ENCODE data around the gene HOMER2. TPM values are rescaled to one million over a fixed set of nuclear protein-coding genes. Genes with fewer than 3 reads are reported as not detected.

HOMER2 gene
- total and polyA plus RNA-seq, 2 experiments from 2014 or later, result 10.8 to 23.9 TPM

DNA sequence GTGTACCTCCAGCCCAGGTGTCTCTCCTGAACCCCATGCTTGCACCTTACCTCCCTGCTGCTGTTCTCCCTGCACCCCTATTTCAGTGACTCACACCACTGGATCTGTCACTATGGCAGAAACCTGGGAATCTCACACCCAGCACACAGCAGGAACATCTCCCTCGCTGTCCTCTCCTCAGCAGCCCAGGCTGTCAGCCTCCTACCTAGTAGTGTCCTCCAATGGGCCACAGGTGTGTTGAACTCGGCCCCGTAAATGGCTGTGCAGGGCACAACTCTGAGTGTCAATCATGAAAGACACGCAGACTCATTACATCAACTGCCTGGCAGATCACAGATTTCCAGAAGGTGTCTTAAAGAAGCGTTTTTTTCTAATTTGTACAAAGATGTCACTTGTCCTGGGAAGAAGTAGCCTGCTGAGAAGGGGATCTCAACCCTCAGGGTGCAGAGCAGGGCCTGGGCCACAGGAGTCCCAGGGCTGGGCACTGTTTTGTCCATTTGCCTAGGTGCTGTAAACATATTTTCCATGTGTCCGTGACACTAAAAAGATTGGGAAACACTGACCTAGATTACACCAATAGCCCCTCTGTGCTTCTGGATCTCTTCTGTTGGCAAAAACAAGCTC lies 33.8 kb downstream of the HOMER2 start:
- no peaks in the 10 kb centered on the region for H3K27me3 ChIP-seq (ENCODE audit: insufficient read depth)
- no peak overlapping the region for H3K4me3 ChIP-seq
- H3K4me1 Mint-ChIP-seq, result no peaks in the 10 kb centered on the region; the same call in 2 of the 3 replicates
- H4K20me1 ChIP-seq (replicated peaks; ENCODE audit: insufficient read depth), result no peaks in the 10 kb centered on the region
- ATAC-seq, result no peak
- no peaks in the 10 kb centered on the region for H3K79me2 ChIP-seq (replicated peaks; ENCODE audit: insufficient read depth)
- no peaks in the 10 kb centered on the region for H3K4me1 ChIP-seq (ENCODE audit: insufficient read depth)
- DNase-seq (ENCODE audit: low spot score), result no peak
- TF ChIP-seq, protein P1, sequence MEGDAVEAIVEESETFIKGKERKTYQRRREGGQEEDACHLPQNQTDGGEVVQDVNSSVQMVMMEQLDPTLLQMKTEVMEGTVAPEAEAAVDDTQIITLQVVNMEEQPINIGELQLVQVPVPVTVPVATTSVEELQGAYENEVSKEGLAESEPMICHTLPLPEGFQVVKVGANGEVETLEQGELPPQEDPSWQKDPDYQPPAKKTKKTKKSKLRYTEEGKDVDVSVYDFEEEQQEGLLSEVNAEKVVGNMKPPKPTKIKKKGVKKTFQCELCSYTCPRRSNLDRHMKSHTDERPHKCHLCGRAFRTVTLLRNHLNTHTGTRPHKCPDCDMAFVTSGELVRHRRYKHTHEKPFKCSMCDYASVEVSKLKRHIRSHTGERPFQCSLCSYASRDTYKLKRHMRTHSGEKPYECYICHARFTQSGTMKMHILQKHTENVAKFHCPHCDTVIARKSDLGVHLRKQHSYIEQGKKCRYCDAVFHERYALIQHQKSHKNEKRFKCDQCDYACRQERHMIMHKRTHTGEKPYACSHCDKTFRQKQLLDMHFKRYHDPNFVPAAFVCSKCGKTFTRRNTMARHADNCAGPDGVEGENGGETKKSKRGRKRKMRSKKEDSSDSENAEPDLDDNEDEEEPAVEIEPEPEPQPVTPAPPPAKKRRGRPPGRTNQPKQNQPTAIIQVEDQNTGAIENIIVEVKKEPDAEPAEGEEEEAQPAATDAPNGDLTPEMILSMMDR (conservative IDR thresholded peaks at IDR 0.05; ENCODE audit: low read depth in 2 of 2), result no peak
- no peak for TF ChIP-seq ZNF114 (CRISPR knock-in tag; IDR thresholded peaks at IDR 0.05)
- TF ChIP-seq CREB1 (CRISPR knock-in tag; IDR thresholded peaks at IDR 0.05; ENCODE audit: low read depth), result no peak
- TF ChIP-seq, protein P2, sequence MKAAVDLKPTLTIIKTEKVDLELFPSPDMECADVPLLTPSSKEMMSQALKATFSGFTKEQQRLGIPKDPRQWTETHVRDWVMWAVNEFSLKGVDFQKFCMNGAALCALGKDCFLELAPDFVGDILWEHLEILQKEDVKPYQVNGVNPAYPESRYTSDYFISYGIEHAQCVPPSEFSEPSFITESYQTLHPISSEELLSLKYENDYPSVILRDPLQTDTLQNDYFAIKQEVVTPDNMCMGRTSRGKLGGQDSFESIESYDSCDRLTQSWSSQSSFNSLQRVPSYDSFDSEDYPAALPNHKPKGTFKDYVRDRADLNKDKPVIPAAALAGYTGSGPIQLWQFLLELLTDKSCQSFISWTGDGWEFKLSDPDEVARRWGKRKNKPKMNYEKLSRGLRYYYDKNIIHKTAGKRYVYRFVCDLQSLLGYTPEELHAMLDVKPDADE (IDR thresholded peaks at IDR 0.05), result no peak
- TF ChIP-seq, protein P3, sequence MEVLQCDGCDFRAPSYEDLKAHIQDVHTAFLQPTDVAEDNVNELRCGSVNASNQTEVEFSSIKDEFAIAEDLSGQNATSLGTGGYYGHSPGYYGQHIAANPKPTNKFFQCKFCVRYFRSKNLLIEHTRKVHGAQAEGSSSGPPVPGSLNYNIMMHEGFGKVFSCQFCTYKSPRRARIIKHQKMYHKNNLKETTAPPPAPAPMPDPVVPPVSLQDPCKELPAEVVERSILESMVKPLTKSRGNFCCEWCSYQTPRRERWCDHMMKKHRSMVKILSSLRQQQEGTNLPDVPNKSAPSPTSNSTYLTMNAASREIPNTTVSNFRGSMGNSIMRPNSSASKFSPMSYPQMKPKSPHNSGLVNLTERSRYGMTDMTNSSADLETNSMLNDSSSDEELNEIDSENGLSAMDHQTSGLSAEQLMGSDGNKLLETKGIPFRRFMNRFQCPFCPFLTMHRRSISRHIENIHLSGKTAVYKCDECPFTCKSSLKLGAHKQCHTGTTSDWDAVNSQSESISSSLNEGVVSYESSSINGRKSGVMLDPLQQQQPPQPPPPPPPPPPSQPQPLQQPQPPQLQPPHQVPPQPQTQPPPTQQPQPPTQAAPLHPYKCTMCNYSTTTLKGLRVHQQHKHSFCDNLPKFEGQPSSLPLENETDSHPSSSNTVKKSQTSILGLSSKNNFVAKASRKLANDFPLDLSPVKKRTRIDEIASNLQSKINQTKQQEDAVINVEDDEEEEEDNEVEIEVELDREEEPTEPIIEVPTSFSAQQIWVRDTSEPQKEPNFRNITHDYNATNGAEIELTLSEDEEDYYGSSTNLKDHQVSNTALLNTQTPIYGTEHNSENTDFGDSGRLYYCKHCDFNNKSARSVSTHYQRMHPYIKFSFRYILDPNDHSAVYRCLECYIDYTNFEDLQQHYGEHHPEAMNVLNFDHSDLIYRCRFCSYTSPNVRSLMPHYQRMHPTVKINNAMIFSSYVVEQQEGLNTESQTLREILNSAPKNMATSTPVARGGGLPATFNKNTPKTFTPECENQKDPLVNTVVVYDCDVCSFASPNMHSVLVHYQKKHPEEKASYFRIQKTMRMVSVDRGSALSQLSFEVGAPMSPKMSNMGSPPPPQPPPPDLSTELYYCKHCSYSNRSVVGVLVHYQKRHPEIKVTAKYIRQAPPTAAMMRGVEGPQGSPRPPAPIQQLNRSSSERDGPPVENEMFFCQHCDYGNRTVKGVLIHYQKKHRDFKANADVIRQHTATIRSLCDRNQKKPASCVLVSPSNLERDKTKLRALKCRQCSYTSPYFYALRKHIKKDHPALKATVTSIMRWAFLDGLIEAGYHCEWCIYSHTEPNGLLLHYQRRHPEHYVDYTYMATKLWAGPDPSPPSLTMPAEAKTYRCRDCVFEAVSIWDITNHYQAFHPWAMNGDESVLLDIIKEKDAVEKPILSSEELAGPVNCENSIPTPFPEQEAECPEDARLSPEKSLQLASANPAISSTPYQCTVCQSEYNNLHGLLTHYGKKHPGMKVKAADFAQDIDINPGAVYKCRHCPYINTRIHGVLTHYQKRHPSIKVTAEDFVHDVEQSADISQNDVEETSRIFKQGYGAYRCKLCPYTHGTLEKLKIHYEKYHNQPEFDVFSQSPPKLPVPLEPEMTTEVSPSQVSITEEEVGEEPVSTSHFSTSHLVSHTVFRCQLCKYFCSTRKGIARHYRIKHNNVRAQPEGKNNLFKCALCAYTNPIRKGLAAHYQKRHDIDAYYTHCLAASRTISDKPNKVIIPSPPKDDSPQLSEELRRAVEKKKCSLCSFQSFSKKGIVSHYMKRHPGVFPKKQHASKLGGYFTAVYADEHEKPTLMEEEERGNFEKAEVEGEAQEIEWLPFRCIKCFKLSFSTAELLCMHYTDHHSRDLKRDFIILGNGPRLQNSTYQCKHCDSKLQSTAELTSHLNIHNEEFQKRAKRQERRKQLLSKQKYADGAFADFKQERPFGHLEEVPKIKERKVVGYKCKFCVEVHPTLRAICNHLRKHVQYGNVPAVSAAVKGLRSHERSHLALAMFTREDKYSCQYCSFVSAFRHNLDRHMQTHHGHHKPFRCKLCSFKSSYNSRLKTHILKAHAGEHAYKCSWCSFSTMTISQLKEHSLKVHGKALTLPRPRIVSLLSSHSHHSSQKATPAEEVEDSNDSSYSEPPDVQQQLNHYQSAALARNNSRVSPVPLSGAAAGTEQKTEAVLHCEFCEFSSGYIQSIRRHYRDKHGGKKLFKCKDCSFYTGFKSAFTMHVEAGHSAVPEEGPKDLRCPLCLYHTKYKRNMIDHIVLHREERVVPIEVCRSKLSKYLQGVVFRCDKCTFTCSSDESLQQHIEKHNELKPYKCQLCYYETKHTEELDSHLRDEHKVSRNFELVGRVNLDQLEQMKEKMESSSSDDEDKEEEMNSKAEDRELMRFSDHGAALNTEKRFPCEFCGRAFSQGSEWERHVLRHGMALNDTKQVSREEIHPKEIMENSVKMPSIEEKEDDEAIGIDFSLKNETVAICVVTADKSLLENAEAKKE (CRISPR knock-in tag; IDR thresholded peaks at IDR 0.05), result no peak
- no peak for TF ChIP-seq NANOG (IDR thresholded peaks at IDR 0.05; ENCODE audit: borderline replicate concordance)
- no peak for TF ChIP-seq POLR2AphosphoS5 (IDR thresholded peaks at IDR 0.05; ENCODE audit: low read depth)
- no peak for TF ChIP-seq EZH2phosphoT487 (IDR thresholded peaks at IDR 0.05; ENCODE audit: unreplicated experiment)
- TF ChIP-seq EZH2 (IDR thresholded peaks at IDR 0.05; ENCODE audit: low read depth, unreplicated experiment), result no peak
- no peak for TF ChIP-seq ZNF331 (CRISPR knock-in tag; IDR thresholded peaks at IDR 0.05; ENCODE audit: low read depth)
- TF ChIP-seq JUNB (IDR thresholded peaks at IDR 0.05; ENCODE audit: unreplicated experiment), result no peak
- TF ChIP-seq, protein P4, sequence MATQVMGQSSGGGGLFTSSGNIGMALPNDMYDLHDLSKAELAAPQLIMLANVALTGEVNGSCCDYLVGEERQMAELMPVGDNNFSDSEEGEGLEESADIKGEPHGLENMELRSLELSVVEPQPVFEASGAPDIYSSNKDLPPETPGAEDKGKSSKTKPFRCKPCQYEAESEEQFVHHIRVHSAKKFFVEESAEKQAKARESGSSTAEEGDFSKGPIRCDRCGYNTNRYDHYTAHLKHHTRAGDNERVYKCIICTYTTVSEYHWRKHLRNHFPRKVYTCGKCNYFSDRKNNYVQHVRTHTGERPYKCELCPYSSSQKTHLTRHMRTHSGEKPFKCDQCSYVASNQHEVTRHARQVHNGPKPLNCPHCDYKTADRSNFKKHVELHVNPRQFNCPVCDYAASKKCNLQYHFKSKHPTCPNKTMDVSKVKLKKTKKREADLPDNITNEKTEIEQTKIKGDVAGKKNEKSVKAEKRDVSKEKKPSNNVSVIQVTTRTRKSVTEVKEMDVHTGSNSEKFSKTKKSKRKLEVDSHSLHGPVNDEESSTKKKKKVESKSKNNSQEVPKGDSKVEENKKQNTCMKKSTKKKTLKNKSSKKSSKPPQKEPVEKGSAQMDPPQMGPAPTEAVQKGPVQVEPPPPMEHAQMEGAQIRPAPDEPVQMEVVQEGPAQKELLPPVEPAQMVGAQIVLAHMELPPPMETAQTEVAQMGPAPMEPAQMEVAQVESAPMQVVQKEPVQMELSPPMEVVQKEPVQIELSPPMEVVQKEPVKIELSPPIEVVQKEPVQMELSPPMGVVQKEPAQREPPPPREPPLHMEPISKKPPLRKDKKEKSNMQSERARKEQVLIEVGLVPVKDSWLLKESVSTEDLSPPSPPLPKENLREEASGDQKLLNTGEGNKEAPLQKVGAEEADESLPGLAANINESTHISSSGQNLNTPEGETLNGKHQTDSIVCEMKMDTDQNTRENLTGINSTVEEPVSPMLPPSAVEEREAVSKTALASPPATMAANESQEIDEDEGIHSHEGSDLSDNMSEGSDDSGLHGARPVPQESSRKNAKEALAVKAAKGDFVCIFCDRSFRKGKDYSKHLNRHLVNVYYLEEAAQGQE (IDR thresholded peaks at IDR 0.05; ENCODE audit: unreplicated experiment), result no peak
- no peak for TF ChIP-seq STAT1 (IDR thresholded peaks at IDR 0.05; ENCODE audit: unreplicated experiment)
- H3K27ac ChIP-seq (ENCODE audit: low read depth), result no peak overlapping the region
- peaks cover 5% of the 10 kb centered on the region for H3K27me3 Mint-ChIP-seq (ENCODE audit: insufficient read depth, low read depth, poor library complexity)
- no peak overlapping the region for H3K4me3 Mint-ChIP-seq
- H3K36me3 ChIP-seq (ENCODE audit: insufficient read depth), result no peaks in the 10 kb centered on the region
- H3K27ac Mint-ChIP-seq, result no peak overlapping the region
- no peaks in the 10 kb centered on the region for H3K36me3 Mint-ChIP-seq (ENCODE audit: low read depth)
- no peaks in the 10 kb centered on the region for H3F3A ChIP-seq (replicated peaks; ENCODE audit: low read depth)
- H2AFZ ChIP-seq, result no peak overlapping the region
- H3K9me2 ChIP-seq (ENCODE audit: insufficient read depth), result 0 out of 2 replicates have a peak, but pooled peaks cover 3% of the 10 kb centered on the region
- no peak overlapping the region for H3K4me2 ChIP-seq
- H3K9me3 Mint-ChIP-seq, result no peaks in the 10 kb centered on the region

All from GM23338 (cell line).